ENCODE results near the gene UCHL3.

GRCh38 chr13:75607447-75607846, 57.9 kb downstream of the UCHL3 start:
- TF ChIP-seq CTCF (IDR thresholded peaks at IDR 0.05) (no peak), EZH2 (IDR thresholded peaks at IDR 0.05) (no peak), EZH2phosphoT487 (IDR thresholded peaks at IDR 0.05) (no peak)

Data from neural progenitor cell (in vitro differentiated cells).